Inflammatory macrophage treated with lipopolysaccharide for 4 hours (primary cell): ENCODE measurements around the gene CTAG2.
A peak's percentile ranks its signal among the peaks of the same experiment; 100 is the strongest.
"Not testable (repeated sequence)": the region's sequence is repeated elsewhere in the genome, so short reads cannot be mapped to it uniquely, and the experiment has no call there.

ENCODE experiments used
- DNase-seq: peaks from one replicate; pipeline ENCODE4 v3.0.0-alpha.2; 2020

CTAG2 gene

DNA sequence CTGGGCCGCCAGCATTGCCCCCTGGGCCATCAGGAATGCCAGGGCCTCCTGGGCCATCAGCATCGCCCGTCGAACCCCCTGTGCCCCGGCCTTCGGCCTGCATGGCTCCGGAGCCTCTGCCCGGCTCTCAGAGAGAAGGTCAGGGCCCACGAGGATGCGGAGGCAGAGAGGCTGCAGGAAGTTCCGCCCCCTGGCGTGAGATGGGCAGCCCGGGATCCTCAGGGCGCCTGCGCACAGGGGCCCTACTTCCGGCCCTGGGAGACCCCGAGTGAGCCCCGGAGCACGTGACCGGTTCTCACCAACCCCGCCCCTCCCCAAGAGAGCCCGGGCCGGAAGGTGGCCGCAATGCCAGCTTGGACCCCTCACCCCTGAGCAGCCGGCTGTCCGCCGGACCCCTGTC, at the start of gene CTAG2:
CTAG2 (minus strand) TSS at position 167 of the 400 bp plus-strand sequence; CDS start at position 103, 64 bp downstream.
- not testable (repeated sequence) for DNase-seq

DNA sequence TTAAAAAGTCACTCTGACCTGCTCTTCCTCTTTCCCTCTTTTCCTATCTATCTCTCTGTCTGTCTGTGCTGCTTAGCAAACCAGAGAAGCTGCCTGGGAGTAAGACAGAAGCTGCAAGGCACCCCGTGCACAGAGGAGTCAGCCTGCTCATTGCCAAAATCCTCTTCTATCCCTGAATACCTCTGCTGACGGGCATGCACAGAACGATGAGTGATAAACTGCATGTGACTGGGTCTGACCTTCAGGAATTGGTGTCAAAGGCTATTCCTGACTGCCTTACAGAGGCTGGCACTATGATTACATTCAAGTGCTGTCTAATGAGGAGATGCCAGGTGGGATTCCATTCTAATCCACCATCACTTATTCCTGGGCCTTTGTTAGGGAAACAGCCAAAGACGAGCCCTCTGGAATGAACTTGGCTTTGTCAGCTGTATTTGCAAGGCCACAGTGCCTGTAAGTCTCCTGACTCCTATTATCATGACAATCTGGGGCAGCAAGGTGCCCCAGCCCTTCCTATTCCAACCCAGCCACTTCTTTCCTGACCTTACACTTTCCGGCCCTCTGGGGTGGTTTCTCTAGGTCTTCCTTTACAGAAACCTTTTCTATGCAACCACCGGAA, 45.4 kb upstream of the CTAG2 start:
- no peak for DNase-seq

DNA sequence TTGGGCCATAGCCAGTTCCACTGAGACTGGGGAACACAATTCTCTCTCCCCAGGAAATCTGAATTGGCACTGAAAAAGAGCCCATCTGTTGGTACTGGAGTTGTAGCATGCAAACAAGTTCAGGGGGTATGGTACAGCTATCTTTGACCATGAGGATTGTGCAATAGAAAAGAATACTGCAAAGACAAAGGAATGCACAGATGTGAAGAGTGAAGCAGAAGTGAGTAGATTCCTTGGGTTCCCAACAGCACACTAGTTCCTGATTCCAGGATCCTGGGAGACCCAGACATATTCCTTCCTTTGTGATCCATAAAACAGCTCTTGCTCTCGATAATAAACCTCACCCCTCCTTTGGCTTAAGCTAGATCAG, 43.3 kb upstream of the CTAG2 start:
- no peak for DNase-seq

DNA sequence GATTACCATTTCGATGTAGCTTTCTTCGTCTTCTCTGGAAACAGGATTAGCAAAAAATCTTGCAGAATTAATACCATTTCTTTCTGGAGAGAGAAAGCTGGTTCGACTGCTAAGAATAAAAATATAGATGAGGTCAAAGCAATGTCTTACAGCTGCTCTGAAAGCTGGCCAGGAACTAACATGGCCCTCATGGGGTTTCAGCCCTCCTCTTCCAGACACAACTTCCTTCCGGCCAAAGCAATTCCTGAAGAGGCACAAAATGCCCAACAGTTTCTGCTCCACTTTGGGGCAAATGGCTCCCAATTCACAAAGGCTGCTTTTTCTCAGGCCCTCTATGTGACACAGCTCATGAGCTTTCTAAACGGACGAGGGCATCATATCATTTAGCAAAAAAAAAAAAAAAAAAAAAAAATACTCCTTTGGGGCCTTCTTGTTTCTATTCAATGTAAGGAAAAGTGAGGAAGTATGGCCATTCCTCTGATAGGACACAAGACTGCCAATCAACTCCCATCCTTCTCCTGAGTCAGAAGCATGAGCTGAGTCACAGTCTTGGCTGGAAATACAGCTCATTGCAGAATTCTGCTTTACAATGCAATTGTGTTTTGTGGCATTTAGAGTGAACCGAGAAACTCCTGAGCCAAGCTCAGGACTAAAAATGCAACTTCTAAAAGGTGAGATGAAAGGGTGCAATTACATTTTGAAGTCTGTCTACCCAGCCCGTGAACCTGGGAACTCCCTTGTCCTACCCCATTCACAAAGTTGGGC, 42.7 kb upstream of the CTAG2 start:
- peak; percentile 76 for DNase-seq

- DNase-seq: no peak
These were observed 40.0 kb upstream of the CTAG2 start for GRCh38 chrX:154693394-154693793.

GRCh38 chrX:154690438-154690837, 37.1 kb upstream of the CTAG2 start:
- DNase-seq: not testable (repeated sequence)

GRCh38 chrX:154672084-154672483, 18.7 kb upstream of the CTAG2 start:
- DNase-seq: not testable (repeated sequence)

GRCh38 chrX:154670848-154671247, 17.5 kb upstream of the CTAG2 start:
- not testable (repeated sequence) for DNase-seq

DNA sequence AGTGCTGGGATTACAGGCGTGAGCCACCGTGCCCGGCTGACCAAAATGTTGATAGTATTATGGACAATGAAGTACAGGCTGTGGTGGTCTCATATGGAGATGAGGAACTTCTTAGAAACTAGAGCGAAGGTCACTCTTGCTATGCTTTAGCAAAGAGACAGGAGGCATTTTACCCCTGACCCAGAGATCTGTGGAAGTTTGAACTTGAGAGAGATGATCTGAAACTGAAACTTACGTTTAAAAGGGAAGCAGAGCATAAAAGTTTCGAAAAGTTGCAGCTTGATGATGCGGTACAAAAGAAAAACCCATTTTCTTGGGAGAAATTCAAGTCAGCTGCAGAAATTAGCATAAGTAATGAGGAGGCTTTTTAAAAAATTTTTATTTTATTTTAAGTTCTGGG, 8.5 kb upstream of the CTAG2 start:
- DNase-seq: peak; percentile 61

DNA sequence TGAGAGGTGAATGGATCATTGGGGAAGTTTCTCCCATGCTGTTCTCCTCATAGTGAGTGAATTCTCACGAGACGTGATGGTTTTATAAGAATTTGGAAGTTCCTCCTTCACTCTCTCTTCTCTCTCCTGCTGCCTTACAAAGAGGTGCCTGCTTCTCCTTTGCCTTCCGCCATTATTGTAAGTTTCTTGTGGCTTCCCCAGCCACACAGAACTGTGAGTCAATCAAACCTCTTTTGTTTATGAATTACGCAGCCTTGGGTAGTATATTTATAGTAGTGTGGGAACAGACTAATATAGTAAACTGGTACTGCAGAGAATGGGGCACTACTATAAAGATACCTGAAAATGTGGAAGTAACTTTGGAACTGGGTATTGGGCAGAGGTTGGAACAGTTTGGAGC, 7.8 kb upstream of the CTAG2 start:
- peak; percentile 53 for DNase-seq

DNA sequence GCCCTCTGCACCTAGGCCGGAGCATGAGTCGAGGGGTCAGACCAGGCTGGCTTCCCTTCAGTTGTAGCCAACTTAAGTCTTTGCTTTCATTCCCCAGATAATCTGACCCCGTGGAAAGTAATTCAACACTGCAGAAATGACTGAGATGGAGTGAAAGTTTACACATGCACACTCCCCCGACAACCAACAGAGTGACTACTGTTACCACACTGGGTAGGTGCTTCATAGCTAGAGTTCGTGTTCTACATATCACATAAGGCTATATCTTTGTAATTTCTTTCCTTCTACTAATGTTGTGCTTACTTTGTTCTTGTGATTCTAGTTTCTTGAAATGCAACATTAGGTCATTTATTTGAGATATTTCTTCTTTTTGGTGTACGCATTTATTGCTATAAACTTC, 7.2 kb upstream of the CTAG2 start:
- DNase-seq: no peak

- DNase-seq: no peak
These were observed 5.6 kb upstream of the CTAG2 start for GRCh38 chrX:154658957-154659356.

- DNase-seq: no peak
These were observed 4.8 kb upstream of the CTAG2 start for GRCh38 chrX:154658187-154658586.

GRCh38 chrX:154657226-154657805, 3.9 kb upstream of the CTAG2 start:
- DNase-seq: no peak

DNA sequence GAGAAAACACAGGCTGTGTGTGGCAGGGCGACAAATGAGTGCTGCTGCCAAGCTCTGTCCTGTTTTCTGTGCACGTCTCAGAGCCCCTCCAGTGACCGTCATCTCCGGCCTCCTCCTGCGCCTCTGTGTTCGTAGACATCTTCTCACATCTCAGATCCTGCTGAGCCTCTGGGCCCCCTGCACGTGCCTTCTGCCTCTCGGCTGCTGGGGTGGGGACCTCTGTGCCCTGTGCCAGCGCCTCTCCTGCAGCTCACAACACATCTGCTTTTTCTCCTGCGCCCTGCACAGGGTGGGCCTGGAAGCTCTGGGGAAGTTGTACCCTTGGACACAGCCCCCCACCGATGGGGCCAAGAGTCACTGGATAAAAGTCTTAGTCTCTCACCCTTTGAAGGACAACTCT, 2.4 kb upstream of the CTAG2 start:
- no peak for DNase-seq

DNA sequence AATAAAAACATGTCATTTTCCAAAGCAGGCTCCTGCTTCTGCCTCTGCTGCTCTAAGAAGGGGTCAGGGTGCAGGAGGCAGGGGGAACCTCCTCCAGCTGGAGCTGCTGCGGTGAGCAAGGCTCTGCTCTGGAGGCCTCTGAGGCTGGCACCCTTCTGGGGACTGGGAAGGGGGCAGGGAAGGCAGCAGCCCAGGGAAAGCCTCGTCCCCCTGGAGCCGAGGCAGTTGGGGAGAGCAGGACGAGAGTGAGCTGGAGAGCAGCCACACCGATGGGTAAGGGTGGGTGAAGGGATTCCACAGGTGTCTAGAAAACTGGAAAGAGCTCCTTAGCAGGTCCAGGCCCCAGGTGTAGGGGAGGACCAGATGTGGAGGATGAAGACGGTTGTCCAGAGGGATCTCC, 2.0 kb upstream of the CTAG2 start:
- DNase-seq: no peak

- DNase-seq: no peak
These were observed 1.5 kb upstream of the CTAG2 start for GRCh38 chrX:154654925-154655324.

- DNase-seq: no peak
These were observed 993 bp upstream of the CTAG2 start for GRCh38 chrX:154654372-154654771.

- DNase-seq: no peak
These were observed 354 bp downstream of the CTAG2 start for GRCh38 chrX:154653048-154653401.

DNA sequence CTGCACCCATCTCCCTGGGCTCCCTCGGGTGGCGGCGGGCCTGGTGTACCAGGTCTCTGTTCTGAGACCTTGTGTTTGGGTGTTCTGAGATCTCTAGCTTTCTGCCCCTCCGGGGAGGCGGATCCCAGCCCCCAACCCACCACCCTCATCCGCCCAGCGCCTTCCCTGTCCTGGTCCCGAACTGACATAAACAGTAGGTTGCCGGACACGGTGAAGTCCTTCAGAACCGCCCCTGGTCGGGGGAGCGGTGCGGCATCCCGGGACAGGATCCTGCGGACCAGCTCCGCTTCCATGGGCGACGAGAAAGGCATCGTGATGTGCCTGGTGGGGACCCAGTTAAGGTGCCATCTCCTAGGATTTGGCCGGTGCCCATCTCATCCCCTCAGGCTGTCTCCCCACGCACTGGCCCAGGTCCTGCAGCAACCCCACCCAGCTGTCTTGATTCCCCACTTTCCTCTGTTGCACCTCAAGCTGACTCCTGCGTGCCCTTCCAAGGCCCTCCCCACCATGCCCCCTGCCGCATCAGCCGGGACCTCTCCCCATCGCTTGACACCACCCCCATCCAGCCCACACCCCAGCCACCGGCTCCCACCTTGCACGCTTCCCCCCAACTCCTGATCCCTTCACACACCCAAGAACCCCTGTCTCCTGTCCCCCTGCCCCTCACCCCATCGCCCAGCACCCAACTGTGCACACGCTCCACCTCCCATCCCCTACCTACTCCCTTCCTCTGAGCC, 900 bp downstream of the CTAG2 start:
- DNase-seq: no peak

GRCh38 chrX:154650221-154650510, 3.2 kb downstream of the CTAG2 start:
- peak; percentile 15 for DNase-seq

DNA sequence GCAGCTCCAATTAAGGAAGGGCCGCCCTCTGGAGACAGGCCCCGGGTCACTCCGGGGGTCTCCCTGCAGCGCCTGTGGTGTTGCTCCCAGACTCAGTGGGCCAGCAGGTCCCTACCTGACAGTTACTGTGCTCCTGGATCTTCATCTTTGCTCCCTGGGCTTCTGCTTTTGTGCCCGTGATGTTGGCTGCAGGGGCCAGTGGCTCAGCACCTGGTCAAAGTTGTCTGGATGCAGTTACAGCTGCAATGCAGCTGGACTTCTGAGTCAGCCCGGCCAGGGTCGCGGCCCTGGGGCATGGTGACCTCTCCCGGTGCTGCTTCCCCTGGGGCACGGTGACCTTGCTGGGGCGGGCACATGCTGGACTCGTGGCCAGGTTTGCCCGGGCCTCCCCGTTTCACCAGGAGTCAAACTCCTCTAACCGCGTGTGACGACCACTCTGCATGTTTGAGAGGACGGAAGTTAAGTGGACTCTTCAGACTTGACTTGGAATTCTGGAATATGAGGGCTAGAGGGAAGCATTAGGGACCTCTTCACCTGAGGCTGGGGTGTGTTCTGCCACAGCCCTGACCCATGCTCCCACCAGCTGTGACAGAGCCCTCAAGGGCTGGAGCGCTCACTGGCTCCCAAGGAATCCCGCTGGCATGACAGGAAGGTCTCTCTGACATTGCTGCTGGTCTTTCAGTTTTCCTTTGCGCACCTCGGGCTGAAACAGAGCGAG, 3.7 kb downstream of the CTAG2 start:
- no peak for DNase-seq

- DNase-seq: no peak
These were observed 4.4 kb downstream of the CTAG2 start for GRCh38 chrX:154648931-154649330.
